Inflammatory macrophage treated with lipopolysaccharide for 1 hour (primary cell): ENCODE data around the gene DFFB.

ENCODE experiments used
- DNase-seq, 2 donors: peaks; one replicate each; pipeline ENCODE4 v3.0.0-alpha.2; 2020 to 2022

Gene DFFB

GRCh38 chr1:3831689-3832088 lies 25.6 kb upstream of the DFFB start:
- DNase-seq, result no peak

GRCh38 chr1:3834701-3835100 lies 22.6 kb upstream of the DFFB start:
- DNase-seq, result no peak

- no peak for DNase-seq
Observed at GRCh38 chr1:3836421-3836820, 20.9 kb upstream of the DFFB start.

GRCh38 chr1:3837200-3837599 lies 20.1 kb upstream of the DFFB start:
- DNase-seq, result no peak

GRCh38 chr1:3837685-3838084 lies 19.6 kb upstream of the DFFB start:
- DNase-seq, result no peak

- no peak for DNase-seq
Observed at GRCh38 chr1:3838788-3839187, 18.5 kb upstream of the DFFB start.

- no peak for DNase-seq
Observed at GRCh38 chr1:3841491-3841890, 15.8 kb upstream of the DFFB start.

GRCh38 chr1:3842912-3843311 lies 14.4 kb upstream of the DFFB start:
- DNase-seq, result no peak

- no peak for DNase-seq
Observed at GRCh38 chr1:3846541-3846940, 10.7 kb upstream of the DFFB start.

GRCh38 chr1:3847081-3847480 lies 10.2 kb upstream of the DFFB start:
- DNase-seq, result no peak

- DNase-seq, result no peak
Observed at GRCh38 chr1:3850857-3851256, 6.4 kb upstream of the DFFB start.

GRCh38 chr1:3851292-3851691 lies 6.0 kb upstream of the DFFB start:
- no peak for DNase-seq

- DNase-seq, result no peak
Observed at GRCh38 chr1:3852091-3852490, 5.2 kb upstream of the DFFB start.

- no peak for DNase-seq
Observed at GRCh38 chr1:3852711-3853485, 4.4 kb upstream of the DFFB start.

GRCh38 chr1:3857791-3858129 lies 484 bp downstream of the DFFB start:
- no peak for DNase-seq

GRCh38 chr1:3858231-3858981 lies 1.1 kb downstream of the DFFB start:
- no peak for DNase-seq

- no peak for DNase-seq
Observed at GRCh38 chr1:3863231-3863935, 6.1 kb downstream of the DFFB start.

GRCh38 chr1:3864884-3865283 lies 7.6 kb downstream of the DFFB start:
- no peak for DNase-seq

- no peak for DNase-seq
Observed at GRCh38 chr1:3865606-3866160, 8.4 kb downstream of the DFFB start.

- DNase-seq, result no peak
Observed at GRCh38 chr1:3868464-3869006, 11.3 kb downstream of the DFFB start.

GRCh38 chr1:3869751-3870301 lies 12.6 kb downstream of the DFFB start:
- DNase-seq, result no peak

- DNase-seq, result no peak
Observed at GRCh38 chr1:3871451-3871805, 14.2 kb downstream of the DFFB start.

- DNase-seq, result no peak
Observed at GRCh38 chr1:3872546-3872945, 15.3 kb downstream of the DFFB start.
